TTC549 (cell line): ENCODE measurements around the gene ZBTB22.
"Not testable (repeated sequence)": the region's sequence is repeated elsewhere in the genome, so short reads cannot be mapped to it uniquely, and the experiment has no call there.

Experiments used
- FAIRE-seq: peaks from 2 replicates; lab custom pipeline; 2012; peaks lifted over from hg19 to GRCh38; lab: Jason Lieb, UNC

Gene ZBTB22

DNA sequence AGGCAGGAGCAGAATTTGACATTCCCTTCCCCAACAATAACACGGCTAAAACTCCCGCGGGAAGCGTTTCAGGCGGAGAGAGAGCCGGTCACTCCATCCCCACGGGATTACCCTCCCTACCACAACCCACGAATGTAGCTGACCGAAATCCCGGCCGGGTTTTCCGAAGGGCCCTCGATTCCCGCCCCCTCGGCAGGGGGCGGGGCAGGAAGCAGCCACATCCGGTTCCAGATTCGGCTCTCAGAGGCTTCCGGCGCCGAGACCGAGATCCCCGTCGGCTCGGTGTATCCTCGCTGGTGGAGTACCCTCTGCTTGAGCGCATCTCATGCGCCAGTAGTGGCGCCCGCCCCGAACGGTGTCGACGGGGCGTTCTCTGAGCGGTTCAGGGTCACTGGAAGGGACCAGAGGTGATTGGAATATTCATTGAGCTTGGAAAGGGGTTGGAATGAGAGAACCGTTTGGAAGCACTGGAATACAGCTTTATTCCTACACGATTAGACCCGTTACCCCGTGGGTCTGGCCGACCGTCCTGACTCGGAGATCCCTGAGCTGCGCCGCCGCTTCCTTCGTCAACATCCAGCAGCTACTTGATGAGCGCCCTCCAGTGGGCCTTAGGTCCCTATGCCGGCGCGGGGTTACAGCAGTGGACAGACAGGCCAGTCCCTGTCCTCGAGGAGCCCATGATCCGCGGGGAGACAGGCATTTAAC, 18.2 kb downstream of the ZBTB22 start:
- no peak for FAIRE-seq

DNA sequence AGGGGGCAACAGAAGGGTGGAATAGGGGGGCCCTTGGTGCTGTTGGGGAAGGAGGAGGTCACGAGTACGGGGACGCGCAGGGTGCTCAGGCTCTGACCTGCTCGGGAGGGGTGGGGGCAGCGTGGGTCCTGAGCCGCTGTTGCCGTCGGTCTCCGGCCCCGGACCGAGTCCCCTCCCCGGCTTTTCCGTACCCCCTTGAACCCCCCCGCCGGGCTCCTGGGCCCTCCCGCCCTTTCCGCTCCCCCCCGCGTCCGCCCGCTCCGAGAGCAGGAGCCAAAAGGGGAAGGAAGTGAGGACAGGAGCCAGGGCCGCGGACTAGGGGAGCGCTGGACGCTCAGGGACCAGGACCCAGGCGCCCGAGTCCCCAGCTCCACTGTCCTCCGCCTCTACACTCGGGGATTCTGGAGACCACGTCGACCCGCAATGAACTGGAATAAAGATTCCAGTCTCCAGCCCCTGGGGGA, 18.7 kb downstream of the ZBTB22 start, which contains the start of gene RGL2:
Gene RGL2 (minus strand): TSS at position 170 of the 464 bp plus-strand sequence. CDS start 332 bp downstream, outside the sequence.
- FAIRE-seq: no peak

DNA sequence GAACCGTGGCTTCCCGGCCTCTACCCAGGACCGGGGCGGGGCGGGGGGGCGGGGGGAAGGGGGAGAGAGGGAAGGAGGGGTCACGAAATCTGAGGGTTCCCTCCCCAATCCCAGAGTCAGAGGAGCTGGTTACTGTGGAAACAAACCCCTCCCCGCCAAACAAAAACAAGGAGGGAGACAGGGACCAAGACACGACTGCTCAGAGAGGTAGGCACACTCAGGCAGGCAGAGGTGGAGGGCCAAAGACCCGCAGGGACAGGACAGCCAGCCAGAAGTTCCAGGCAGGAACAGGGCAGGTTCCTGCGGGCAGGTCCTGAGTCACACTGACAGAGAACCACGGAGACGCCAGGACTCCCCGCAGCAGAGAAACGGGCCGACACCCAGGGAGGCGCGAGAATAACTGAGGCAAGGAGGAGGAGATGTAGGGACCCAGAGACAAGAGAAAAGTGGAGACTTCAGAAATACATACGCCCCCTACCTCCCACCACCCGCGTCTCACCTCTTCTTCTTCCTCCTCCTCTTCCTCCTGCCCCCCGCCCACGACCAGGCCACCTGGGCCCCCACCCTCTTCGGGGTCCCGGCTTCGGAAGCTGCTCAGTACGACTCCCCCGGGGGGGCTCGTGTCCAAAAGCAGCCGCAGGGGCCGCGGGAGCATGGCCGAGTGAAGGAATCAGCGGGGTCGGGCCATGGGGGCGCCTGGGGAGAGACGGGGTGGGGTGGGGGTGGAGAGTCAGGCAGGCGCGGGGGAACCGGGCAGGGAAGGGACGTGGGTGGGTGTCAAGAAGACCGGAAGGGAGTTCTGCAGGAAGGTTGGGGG, 19.4 kb downstream of the ZBTB22 start:
- FAIRE-seq: no peak

DNA sequence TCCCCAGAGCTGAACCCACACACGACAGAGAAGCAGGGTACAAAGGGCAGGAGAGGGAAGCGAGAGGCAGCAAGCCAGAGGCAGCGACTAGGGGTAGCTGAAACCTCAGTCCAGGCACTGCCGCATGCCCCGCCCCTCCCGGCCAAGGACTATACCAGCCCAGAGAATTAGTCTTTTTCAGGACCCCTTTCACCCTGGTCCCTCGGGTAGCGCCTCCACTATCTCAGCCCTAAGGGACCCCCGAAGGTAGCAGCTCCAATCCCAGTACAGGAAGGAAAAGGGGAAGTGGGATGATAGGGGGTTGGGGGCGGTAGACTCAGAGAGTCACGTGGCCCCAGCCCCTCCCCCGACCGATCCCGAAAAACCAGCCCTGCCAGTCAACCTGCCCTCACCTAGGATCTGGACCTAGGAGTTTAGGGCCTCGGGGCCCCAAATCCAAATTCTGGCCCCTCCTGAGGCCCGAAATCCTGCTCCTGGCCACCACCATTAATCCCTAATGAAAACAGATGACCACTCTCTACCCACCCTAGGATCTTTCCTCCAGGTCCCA, 20.1 kb downstream of the ZBTB22 start:
- FAIRE-seq: no peak

DNA sequence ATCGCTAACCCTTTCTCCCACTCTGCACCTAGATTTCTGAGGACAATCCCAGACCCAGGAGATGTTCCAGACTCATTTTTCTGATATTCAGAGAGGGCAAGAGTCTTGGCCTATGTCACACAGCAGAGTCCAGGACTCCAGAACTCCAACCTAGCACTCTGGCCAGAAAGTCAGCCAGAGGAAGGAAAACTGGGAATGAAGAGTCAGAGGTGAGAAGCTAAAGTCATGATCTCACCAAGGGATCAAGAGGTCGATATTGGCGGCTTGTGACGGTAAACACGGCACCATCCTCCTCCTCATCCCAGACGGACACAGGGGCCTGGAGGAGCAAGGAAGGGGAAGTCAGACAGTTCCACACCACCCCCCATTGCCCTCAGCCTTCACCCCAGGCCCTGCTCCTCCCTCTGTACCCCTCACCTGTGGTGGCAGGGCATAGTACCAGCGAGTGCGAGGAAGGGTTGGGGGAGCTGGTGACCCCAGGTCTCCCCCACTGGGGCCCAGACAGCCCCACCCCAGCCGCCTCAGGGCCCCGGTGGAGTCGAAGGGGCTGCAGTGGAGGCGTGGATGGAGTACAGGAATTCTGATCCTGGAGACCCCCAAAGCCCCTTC, 20.6 kb downstream of the ZBTB22 start:
- FAIRE-seq: no peak

DNA sequence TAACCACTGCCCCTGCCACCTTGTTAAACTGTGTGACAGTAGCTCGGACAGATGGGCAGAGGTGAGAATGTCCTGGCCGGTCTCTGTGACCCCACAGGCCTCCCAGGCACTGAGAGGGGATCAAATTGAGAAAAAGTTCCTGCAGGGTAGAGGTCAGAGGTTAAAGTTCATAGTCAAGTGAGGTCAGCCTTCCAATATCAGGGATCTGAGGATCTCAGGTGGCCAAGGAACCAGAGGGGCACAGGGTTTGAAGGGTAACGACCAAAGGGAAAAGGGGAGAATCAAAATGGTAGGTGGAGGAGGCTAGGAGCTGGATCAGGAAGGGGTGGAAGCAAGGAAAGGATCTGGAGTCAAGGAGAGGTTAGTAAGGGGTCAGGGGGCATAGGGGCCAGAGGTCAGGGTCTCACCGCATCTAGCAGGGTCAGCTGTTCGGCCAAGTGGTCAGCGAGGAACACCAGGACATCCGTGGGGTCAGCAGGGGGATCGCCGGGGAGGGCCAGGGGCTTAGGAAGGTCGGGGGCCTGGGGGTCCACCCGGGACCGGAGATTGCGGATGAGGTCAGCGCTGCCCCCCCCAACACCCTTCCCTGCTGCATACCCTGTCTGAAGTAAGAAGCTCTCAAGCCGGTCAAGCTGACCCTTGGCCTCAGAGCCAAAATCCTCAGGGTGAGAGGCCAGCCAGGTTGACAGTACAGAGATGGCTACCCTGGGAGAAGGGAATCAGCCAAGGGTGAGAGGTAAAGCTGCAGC, 21.7 kb downstream of the ZBTB22 start:
- FAIRE-seq: no peak

DNA sequence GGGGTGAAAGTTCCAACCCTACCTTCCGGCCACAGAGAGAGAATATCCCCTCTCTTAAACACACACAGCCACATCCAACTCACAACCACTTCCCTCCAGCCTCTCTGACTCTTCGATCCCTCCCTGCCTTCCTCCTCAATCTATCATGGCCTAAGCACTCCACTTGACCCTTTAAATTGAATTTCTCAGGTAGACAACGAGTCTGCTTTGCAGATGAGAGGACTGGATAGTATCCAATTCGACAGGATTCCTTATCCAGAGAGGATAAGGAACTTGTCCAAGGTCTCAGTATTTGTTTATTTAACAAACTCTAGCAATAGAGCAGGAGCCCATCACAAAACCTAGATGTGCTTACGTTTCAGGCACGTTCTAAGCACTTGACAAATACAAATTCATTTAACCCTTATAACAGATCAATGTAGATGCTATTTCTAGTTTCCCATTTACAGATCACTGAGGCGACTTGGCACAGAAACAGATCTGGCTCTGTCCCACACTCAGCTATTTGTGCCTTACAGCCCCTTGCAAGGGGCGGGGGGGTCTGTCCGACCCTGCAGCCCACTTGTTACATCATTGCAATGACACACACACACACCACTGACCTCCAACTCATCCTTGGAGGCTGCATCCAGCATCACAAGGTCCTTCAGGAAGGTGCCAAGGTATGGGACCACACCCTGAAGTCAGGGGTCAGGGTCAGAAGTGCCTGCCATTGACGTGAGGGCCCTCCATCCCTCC, 23.3 kb downstream of the ZBTB22 start:
- no peak for FAIRE-seq

DNA sequence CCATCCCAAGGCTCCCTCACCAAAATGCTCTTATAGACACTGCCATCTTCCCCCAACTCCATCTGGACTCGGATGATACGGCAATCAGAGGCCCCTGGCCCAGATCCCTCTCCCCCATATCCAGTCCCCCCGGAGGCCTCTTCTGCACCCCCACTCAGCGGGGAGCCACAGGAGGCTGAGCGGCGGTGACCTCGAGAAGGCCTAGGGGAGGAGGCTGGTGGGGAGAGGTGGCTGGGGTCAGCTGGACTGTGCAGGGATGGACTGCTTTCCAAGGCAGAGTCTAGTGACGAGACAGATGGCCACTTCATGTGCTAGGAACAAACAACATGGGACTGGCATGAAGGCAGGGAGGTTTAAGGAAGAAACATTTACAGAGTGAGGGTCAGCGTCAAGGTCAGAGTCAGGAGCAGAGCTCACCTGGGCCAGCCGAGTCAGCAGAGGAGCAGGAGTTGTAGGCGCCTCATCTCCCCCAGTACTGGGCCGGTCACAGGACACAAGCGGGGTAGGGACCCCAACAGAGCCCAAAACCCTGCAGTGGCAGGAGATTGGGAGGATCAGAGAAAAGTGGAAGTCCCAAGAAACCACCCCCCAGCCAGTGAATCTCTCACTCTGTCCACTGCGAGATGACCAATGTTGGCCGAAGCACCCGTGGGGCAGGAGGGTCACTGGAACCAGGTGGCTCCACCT, 24.4 kb downstream of the ZBTB22 start:
- no peak for FAIRE-seq

DNA sequence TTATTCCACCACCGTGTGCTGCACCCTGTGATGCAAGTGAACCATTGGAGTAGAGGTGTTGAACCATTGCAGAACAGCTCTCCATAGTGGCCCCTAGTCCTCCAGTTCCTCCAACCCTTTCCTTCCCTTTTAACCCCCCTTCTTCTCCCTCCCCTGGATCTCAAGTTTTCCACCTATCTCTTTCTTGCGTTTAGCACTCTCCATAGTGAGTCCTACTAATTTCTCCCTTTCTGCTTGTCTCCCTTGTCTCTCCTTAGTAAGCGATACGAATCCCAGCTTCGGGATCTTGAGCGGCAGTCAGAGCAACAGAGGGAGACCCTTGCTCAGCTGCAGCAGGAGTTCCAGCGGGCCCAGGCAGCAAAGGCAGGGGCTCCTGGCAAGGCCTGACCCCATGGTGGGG, 27.1 kb downstream of the ZBTB22 start:
- no peak for FAIRE-seq

DNA sequence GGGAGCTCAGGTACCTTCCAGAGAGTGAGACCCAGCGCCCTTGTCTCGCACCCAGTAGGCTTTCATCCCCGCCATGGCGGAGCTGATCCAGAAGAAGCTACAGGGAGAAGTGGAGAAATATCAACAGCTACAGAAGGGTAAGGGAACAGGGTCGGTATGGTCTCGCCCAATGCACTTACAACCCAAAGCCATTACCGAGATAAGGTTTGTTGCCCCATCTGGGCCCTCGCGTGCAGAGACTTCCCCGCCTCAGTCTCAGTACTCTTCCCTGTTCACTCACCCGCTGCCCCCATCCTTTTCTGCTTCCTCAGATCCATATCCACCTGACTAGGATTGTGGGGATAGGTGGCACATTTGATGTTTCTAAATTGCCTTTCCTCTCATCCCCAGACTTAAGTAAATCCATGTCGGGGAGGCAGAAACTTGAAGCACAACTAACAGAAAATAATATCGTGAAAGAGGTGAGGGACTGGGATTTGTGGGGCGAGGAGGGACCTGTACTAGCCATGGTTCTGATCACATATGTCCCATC, 27.7 kb downstream of the ZBTB22 start:
- FAIRE-seq: no peak

DNA sequence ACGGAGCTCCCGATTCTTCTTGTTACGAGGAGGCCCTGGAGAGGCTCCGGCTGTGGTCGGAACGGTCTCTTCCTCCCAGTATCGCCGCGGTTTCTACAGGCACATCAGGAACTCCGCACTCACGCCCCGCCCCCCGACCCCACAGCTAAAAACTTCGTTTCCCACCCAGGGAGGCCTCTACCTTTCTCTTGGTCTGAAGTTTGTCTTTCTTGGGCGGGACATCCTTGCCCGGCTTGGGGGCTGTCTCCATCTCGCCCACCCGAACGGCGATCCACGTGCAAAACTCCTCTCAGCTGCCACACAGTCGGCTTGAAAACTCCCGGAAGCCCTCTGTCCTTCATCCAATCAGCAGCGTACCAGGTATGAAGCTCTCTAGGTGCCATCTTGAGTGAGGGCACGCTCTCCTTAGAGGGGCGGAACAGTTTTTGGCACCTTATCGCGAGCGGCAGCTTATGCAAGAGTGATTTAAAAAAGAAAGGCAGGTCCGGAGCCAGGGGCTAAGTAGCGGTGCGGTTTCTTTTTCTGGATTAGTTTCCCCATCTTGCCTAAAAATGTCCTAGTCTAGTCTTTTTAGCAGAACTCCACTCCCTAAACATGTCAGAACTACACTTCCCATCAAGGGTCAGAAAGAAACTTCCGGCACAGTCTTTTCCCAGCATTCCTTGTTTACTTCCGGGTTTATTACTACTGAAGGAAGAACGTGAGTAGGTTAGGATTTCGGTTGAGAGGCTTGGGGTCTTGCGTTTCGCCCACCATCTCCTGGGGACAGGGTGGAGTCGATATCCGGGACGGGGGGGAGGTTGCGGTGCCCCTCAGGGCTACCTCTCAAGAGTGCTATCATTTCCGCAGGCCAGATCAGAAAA, 28.4 kb downstream of the ZBTB22 start, which contains the start of the genes PFDN6 and WDR46:
Gene PFDN6 (plus strand): TSS at position 681 of the 863 bp plus-strand sequence. CDS start 256 bp downstream, outside the sequence.
Gene WDR46 (minus strand): TSS at position 319 of the 863 bp plus-strand sequence. CDS start 69 bp downstream, at position 250.
- no peak for FAIRE-seq

DNA sequence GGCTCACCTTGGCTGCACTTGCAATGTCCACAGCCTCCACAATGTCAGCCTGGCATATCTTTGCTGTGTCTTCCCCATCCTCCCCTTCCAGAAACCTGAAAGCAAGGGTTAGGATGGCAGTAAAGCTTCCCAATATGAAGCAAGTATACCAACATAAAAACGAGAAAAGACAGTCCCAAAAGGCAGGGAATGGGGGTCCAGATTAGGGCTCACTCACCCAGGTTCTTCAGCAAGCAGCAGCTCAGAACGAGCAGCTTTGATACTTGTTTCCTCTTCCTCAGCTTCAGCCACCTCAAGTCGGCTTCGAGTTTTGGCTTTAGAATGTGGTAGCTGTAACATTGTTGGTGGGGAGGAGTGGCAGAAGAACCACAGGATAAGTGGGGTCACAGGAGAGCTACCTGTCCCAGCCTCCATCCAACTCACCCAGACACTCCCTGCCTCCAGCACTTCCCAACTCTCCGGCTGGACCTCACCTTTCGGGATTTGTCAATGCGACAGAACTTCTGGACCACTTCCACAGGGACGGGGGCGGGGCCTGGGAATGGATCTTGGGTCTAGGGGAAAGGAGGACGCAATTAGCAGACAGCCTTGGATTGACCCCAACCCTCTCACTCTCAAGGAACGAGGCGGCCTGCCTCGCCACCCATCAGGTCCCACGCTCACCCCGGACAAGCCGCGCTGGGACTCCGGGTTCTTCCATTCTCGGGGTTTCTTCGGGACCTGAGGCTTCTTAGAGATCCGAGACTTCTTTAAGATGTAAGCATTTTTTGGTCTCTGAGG, 29.2 kb downstream of the ZBTB22 start:
- no peak for FAIRE-seq

DNA sequence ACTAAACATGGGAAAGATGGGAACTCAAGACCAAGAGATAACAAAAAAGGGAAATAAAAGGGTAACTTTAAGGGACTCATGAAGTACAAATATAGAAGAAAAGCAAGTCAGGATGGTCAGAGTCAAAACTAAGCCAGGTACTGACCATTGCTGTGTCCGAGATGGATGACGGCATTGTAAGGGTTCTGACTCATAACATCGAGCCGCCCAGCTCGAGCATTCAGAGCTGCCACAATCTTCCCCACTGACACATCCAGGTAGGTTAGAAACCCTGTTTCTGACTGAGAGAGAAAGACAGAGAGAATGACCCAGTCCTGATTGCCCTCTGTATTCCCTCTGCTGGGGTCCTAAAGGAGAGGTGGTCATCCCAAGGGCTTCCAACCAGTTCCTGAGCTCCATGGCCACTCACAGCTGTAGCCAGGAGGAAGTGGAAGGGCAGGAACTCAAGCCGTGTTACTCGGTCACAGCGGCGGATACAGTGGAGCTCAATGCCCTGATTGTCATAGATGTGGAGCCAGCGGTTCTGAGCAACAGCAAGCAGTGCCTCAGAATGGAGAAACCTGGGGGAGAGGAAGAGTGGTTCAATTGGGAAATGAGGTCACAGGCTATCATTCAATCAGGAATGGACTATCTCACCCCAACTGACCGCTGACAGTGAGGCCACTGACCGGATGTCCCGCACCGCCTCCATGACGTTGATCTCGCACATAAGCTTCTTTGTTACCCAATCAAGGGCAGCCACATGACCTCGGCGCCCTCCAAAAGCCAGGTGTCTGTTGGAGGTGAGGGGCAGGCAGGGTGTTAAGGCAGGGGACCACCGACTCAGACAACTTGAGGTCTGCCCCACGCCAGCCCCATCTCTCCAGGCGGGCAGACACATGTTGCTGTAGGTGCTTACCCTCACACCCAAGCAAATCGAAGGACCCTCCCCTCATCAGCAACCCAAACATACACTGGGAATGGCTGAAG, 30.3 kb downstream of the ZBTB22 start:
- FAIRE-seq: no peak

DNA sequence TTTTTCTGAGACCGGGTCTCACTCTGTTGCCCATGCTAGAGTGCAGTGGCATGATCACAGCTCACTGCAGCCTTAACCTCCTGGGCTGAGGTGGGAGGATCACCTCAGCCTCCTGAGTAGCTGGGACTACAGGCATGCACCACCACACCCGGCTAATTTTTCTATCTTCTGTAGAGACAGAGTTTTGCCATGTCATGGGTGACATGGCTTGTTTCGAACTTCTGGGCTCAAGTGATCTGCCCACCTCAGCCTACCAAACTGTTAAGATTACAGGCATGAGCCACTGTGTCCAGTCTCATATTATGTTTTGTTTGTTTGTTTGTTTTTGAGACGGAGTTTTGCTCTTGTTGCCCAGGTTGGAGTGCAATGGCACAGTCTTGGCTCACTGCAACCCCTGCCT, 32.3 kb downstream of the ZBTB22 start:
- FAIRE-seq: not testable (repeated sequence)

DNA sequence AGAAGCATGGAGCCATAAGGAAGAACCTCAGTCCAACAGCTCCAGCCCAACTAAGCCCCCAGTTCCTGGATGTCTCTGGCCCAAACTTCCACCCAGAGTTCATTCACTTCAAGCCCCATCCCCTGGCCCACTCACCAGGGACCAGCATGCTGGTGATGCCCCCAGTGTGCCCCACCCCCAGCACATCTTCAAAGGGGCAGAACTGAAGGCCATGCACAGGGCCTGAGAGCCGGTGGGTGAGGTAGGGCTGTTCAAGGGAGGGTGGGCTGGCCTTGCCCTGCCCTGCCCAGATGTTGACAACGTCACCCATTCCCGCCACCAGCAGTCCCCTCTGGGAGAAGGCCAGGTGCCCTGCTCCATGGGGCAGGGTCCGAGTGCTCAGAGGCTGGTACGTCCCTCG, 37.0 kb downstream of the ZBTB22 start:
- FAIRE-seq: no peak

DNA sequence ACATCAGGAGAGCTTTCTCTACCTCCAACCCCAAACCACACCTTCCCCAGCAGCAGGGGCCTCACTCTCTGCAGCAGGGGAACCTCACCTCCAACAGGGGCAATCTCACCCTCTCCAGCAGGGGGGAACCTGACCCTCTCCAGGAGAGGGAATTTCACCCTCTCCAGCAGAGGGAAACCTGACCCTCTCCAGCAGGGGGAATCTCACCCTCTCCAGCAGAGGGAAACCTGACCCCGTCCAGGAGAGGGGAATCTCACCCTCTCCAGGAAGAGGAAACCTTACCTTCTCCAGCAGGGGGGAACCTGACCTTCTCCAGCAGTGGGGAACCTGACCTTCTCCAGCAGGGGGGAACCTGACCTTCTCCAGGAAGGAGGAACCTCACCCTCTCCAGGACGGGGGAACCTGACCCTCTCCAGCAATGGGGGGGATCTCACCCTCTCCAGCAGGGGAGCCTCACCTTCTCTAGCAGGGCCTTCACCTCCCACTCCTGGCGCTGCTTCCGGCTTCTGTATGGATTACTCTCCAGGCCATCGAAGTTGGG, 37.5 kb downstream of the ZBTB22 start:
- no peak for FAIRE-seq

DNA sequence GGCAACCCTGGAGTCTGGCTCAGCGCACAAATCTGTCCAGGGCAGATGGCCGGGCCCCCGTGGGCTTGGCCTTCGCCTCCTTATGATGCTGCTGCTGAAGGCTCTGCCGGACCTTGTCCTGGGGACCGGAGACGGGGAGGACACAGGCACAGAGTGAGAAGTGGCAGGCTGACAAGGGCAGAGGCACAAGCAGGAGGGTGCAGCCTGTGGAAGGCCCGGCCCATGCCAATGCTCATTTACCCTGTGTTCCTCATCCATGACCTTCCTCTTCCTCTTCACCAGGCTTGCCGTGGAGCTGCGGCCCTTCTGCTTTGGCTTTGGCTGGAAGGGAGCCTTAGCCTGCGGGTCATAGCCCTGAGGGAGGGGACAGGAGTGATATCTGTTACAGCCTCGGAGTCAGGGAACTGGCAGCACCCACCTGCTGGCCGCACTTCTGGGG, 38.3 kb downstream of the ZBTB22 start:
- no peak for FAIRE-seq
